ENCODE data around the gene ACTR1B. TPM values are rescaled to one million over a fixed set of nuclear protein-coding genes. Genes with fewer than 3 reads are reported as not detected.

The ACTR1B gene
- total RNA-seq, 1 donor from 2014 or later: 59.2 TPM

DNA sequence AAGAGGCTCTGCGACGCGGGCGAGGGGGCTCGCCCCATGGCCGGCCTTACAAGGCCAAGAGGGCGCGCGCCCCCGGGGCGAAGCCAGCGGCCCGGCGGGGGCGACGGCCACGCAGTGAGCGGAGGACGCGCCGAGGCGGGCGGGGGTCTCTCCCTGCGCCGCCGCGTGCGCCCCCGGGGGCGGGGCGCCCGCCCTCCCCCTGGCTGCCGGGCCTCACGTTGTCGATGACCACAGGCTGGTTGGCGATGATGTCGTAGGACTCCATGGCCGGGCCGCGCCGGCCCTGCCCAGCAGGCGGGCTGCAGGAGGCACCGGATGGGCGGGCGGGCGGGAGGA, 250 bp downstream of the ACTR1B start:
- H3K36me3 ChIP-seq (ENCODE audit: control insufficient read depth, insufficient read depth, low read length): peaks cover 9% of the 10 kb centered on the region
- TF ChIP-seq, protein P1, sequence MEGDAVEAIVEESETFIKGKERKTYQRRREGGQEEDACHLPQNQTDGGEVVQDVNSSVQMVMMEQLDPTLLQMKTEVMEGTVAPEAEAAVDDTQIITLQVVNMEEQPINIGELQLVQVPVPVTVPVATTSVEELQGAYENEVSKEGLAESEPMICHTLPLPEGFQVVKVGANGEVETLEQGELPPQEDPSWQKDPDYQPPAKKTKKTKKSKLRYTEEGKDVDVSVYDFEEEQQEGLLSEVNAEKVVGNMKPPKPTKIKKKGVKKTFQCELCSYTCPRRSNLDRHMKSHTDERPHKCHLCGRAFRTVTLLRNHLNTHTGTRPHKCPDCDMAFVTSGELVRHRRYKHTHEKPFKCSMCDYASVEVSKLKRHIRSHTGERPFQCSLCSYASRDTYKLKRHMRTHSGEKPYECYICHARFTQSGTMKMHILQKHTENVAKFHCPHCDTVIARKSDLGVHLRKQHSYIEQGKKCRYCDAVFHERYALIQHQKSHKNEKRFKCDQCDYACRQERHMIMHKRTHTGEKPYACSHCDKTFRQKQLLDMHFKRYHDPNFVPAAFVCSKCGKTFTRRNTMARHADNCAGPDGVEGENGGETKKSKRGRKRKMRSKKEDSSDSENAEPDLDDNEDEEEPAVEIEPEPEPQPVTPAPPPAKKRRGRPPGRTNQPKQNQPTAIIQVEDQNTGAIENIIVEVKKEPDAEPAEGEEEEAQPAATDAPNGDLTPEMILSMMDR (IDR thresholded peaks at IDR 0.05; ENCODE audit: insufficient read depth, low read length, severe bottlenecking): no peak
- no peaks in the 10 kb centered on the region for H3K27me3 ChIP-seq (ENCODE audit: control insufficient read depth, insufficient read depth, low read length)
- DNase-seq (ENCODE audit: low read depth) (no peak), FAIRE-seq (no peak)
- H3K4me3 ChIP-seq (ENCODE audit: low read depth, low read length): peak overlapping the region; percentile 60

DNA sequence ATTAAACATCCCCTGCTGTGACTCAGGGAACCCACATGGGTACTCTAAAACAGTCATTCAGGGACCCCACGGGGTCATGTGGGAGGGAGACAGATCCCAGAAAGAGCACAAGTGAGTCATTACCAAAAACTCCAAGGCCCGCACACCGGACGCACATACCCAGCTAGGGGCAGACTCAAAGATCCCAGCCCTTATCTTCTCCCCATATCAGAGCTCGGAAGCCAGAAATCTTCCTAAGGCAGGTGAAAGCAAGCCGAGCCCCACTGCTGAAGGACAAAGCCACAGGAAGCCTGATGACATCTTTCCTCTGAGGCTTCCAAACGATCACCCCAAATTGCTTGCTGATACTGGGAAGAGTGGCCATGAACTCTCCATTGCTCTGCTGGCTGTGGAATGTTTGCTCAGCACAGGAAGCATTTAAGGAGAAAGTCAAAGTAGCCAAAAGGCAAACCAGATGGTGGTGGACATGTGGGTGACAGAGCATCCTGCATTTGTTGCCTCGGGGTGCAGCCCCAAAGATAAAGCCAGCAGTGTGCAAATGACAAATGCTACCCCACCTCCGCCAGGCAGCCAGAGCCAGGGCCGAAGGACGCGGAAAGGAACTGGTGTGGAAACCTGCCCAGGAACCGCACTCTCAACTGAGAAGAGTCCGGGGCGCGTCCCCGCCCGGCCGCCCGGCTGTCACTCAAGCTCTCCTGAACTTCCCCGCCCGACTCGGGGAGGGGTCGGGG, 784 bp downstream of the ACTR1B start:
- DNase-seq (ENCODE audit: low read depth) (peak; percentile 81), FAIRE-seq (no peak)

DNA sequence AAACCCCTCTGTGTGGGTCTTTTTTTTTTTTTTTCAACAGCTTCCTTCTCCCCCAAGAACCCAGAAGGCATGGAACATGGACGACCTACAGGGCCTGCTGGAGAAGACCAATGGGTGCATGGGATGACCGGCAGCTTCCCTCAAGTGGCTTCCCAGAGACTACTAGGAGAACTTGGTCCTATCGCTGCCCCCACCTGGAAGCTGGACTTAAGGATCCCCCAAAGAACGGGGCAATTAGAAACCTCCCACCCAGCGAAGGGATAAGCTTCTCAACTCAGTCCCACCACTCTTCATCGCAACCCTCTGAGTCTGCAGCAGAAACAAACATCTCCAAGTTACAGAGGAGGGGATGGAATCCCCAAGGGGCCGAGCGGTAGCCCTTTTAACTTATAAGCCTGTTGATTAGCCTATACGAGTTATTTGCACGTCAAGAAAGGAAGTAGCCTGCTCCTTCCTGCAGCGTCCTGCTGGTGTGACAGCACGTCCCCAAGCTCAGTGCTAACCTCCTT, 1.4 kb downstream of the ACTR1B start:
- FAIRE-seq: no peak
- peaks cover 20% of the 10 kb centered on the region for H3K36me3 ChIP-seq (ENCODE audit: control insufficient read depth, insufficient read depth, low read length)
- TF ChIP-seq, protein P1 (IDR thresholded peaks at IDR 0.05; ENCODE audit: insufficient read depth, low read length, severe bottlenecking): no peak
- no peak for DNase-seq (ENCODE audit: low read depth)
- H3K27me3 ChIP-seq (ENCODE audit: control insufficient read depth, insufficient read depth, low read length): no peaks in the 10 kb centered on the region
- peak overlapping the region; percentile 60 for H3K4me3 ChIP-seq (ENCODE audit: low read depth, low read length)

More for the DNA sequence above, 784 bp downstream of the ACTR1B start:
- no peaks in the 10 kb centered on the region for H3K27me3 ChIP-seq (ENCODE audit: control insufficient read depth, insufficient read depth, low read length)
- peak overlapping the region; percentile 60 for H3K4me3 ChIP-seq (ENCODE audit: low read depth, low read length)
- peaks cover 14% of the 10 kb centered on the region for H3K36me3 ChIP-seq (ENCODE audit: control insufficient read depth, insufficient read depth, low read length)
- TF ChIP-seq, protein P1 (IDR thresholded peaks at IDR 0.05; ENCODE audit: insufficient read depth, low read length, severe bottlenecking): no peak

DNA sequence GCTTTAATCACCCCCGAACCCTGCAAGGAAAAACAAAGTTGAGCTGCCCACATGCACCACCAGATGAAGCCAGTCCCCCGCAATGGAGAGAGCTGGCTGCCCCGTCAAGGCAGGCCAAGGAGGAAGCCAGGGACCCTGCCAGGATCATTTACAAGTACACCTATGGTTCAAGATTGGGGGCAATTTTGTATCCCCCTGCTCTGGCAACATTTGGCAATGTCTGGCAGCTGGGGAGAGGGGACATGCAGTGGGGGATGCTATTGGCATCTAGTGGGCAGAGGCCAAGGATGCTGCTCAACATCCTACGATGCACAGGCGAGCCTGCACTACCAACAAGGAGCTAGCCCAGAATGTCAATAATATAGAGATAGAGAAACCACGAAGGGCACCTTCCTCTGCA, 1.9 kb downstream of the ACTR1B start:
- DNase-seq (ENCODE audit: low read depth): no peak
- H3K36me3 ChIP-seq (ENCODE audit: control insufficient read depth, insufficient read depth, low read length): peaks cover 25% of the 10 kb centered on the region
- TF ChIP-seq, protein P1 (IDR thresholded peaks at IDR 0.05; ENCODE audit: insufficient read depth, low read length, severe bottlenecking): no peak
- no peaks in the 10 kb centered on the region for H3K27me3 ChIP-seq (ENCODE audit: control insufficient read depth, insufficient read depth, low read length)
- FAIRE-seq: no peak
- H3K4me3 ChIP-seq (ENCODE audit: low read depth, low read length): no peak overlapping the region

DNA sequence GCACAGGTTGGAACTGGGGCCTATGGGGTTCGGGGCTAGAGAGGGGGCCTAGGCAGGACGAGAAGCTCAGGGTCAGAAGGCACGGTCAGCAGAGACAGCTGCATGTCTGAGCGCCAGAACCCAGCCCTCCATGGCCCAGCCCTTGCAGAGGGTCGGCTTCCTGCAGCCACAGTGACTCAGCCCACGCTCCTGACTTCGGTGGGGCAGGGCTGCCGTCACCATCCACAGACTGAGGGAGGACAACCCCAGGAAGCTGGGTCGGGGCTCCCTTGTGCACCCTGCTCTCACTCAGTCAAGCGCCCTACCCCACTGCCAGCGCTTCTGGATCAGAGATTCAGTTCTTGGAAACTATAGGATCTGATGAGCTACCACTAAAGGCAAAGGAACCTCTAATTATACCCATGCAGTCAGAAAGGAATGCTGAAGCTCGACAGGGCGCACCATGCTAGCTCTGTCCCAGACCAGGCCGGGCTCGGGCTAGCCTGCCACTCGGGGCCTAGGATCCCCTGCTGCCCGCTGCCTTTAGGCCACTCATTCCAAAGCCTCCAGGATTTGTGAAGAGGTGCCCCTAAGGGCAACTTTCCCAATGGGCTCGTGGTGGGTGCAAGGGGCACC, 3.0 kb downstream of the ACTR1B start:
- peaks cover 28% of the 10 kb centered on the region for H3K36me3 ChIP-seq (ENCODE audit: control insufficient read depth, insufficient read depth, low read length)
- no peak for DNase-seq (ENCODE audit: low read depth)
- no peak for FAIRE-seq

More for the DNA sequence above, 3.0 kb downstream of the ACTR1B start:
- Histone ChIP-seq H3K4me3 (ENCODE audit: low read depth, low read length) (no peak overlapping the region), H3K27me3 (ENCODE audit: control insufficient read depth, insufficient read depth, low read length) (no peaks in the 10 kb centered on the region)
- TF ChIP-seq, protein P1 (IDR thresholded peaks at IDR 0.05; ENCODE audit: insufficient read depth, low read length, severe bottlenecking): no peak

Measured in bronchial epithelial cell (primary cell).